ENCODE results near the gene ADCY7. TPM values are rescaled to one million over a fixed set of nuclear protein-coding genes. Genes with fewer than 3 reads are reported as not detected.
A peak's percentile ranks its signal among the peaks of the same experiment; 100 is the strongest.

The ADCY7 gene
- total and polyA plus RNA-seq, 9 of the 15 experiments (the other 6 are each of a cell fraction or from before 2014, with no cell fraction given): 2.3 to 108 (median 28.6) TPM

DNA sequence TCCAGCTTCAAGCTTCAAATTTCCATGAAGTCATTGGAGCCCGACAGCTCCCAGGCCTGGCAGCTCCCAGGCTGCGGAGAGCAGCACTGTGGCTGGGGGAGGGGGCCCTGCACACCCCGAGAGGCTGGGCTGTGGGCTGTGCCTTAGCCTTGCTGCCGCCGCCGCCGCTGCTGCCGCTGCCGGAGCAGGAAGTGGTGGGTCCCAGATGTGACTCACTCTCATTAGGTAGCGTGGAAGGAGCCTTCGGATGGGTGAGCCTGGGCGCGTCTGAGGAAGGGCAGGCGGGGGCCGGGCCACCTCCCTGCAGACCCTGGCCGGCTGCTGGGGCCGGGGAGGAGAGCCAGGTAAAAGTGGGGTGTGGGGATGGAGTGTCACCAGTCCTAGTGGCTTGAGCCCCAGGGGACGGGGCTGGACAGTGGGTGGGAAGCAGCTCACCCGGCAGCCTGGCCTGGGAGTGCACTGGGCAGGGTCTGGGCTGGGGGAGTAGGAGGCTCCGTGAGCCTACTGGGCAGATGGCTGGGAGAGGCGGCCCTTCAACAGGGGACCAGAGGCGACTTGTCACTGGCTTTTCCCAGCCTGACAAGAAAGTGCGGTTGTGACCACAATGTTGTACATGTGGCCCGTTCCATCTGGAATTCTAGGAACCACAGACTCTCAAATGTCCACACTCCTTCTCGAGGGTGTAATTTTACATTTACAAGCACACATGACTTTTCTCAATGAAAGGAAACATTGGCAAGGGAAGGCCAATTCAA, at the start of gene ADCY7 (continued):
- TF ChIP-seq CTCF (IDR thresholded peaks at IDR 0.05 in 2 of 3, conservative IDR thresholded peaks at IDR 0.05 in 1 of 3; ENCODE audit: insufficient read depth in 2 of 3, low read depth in 1 of 3, low read length in 3 of 3): no peak
- TF ChIP-seq POLR2A (conservative IDR thresholded peaks at IDR 0.05): peak; percentile 87
- TF ChIP-seq ZSCAN32 (CRISPR knock-in tag; IDR thresholded peaks at IDR 0.05): no peak
- peak; percentile 33 for TF ChIP-seq NEUROD1 (IDR thresholded peaks at IDR 0.05; ENCODE audit: borderline replicate concordance, low read depth, low read length, partially characterized antibody)
- TF ChIP-seq ZNF277 (CRISPR knock-in tag; IDR thresholded peaks at IDR 0.05; ENCODE audit: borderline replicate concordance): no peak
- no peak for TF ChIP-seq STAT5B (CRISPR knock-in tag; IDR thresholded peaks at IDR 0.05)
- TF ChIP-seq POLR2G (IDR thresholded peaks at IDR 0.05; ENCODE audit: low read depth, low read length): peak; percentile 89
- peak; percentile 81 for TF ChIP-seq ATF3 (IDR thresholded peaks at IDR 0.05)
- 0 out of 2 replicates have a peak, but pooled peaks have one; percentile 21 for TF ChIP-seq ATF3 (CRISPR knock-in tag; conservative IDR thresholded peaks at IDR 0.05)
- TF ChIP-seq, protein P1, sequence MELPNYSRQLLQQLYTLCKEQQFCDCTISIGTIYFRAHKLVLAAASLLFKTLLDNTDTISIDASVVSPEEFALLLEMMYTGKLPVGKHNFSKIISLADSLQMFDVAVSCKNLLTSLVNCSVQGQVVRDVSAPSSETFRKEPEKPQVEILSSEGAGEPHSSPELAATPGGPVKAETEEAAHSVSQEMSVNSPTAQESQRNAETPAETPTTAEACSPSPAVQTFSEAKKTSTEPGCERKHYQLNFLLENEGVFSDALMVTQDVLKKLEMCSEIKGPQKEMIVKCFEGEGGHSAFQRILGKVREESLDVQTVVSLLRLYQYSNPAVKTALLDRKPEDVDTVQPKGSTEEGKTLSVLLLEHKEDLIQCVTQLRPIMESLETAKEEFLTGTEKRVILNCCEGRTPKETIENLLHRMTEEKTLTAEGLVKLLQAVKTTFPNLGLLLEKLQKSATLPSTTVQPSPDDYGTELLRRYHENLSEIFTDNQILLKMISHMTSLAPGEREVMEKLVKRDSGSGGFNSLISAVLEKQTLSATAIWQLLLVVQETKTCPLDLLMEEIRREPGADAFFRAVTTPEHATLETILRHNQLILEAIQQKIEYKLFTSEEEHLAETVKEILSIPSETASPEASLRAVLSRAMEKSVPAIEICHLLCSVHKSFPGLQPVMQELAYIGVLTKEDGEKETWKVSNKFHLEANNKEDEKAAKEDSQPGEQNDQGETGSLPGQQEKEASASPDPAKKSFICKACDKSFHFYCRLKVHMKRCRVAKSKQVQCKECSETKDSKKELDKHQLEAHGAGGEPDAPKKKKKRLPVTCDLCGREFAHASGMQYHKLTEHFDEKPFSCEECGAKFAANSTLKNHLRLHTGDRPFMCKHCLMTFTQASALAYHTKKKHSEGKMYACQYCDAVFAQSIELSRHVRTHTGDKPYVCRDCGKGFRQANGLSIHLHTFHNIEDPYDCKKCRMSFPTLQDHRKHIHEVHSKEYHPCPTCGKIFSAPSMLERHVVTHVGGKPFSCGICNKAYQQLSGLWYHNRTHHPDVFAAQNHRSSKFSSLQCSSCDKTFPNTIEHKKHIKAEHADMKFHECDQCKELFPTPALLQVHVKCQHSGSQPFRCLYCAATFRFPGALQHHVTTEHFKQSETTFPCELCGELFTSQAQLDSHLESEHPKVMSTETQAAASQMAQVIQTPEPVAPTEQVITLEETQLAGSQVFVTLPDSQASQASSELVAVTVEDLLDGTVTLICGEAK (IDR thresholded peaks at IDR 0.05): peak; percentile 36
- TF ChIP-seq, protein P1 (CRISPR knock-in tag; IDR thresholded peaks at IDR 0.05): no peak
- TF ChIP-seq PTBP1 (IDR thresholded peaks at IDR 0.05; ENCODE audit: low read depth, low read length): no peak
